NCI-H2029 (cell line): ENCODE results near the gene MYO15B.

Source experiments
- DNase-seq: peaks from one replicate; lab custom pipeline; 2025; lab: John Stamatoyannopoulos, UW

Gene MYO15B

GRCh38 chr17:75602644-75603043 lies 15.0 kb downstream of the MYO15B start:
- no peak for DNase-seq

- DNase-seq, result no peak
These were observed 15.5 kb downstream of the MYO15B start for GRCh38 chr17:75603123-75603522.

- DNase-seq, result no peak
These were observed 16.6 kb downstream of the MYO15B start for GRCh38 chr17:75604034-75604695.

DNA sequence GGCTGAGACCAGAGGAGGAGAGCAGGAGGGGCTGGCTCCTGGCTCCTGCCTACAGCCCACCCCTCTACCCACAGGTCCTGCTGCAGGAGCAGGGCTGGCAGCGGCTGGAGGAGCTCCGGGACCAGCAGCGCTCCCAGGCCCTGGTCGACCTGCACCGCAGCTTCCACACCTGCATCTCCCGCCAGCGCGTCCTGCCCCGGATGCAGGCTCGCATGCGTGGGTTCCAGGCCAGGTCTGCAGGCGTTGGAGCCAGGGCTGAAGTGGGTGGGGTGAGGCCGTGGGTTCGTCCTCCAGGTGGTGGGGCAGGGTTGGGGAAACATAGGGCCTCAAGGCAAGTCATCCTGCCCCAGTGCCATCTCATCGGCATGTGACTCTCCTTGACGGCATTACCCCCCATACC lies 18.2 kb downstream of the MYO15B start:
- no peak for DNase-seq

DNA sequence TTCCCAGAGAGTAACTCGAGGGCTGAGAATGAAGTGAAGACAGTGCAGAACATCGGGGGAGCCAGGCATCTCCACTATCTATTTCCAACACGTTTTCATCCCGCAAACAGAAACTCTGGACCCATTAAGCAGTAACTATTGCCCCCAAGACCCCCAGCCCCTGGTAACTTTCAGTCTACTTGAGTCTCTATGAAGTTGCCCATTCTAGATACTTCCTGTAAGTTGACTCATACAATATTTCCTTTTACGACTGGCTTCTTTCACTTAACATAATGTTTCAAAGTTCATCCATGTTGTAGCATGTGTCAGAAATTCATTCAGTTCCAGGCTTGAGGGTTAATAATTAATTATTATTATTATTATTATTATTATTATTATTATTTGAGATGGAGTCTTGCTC lies 19.5 kb downstream of the MYO15B start:
- no peak for DNase-seq

DNA sequence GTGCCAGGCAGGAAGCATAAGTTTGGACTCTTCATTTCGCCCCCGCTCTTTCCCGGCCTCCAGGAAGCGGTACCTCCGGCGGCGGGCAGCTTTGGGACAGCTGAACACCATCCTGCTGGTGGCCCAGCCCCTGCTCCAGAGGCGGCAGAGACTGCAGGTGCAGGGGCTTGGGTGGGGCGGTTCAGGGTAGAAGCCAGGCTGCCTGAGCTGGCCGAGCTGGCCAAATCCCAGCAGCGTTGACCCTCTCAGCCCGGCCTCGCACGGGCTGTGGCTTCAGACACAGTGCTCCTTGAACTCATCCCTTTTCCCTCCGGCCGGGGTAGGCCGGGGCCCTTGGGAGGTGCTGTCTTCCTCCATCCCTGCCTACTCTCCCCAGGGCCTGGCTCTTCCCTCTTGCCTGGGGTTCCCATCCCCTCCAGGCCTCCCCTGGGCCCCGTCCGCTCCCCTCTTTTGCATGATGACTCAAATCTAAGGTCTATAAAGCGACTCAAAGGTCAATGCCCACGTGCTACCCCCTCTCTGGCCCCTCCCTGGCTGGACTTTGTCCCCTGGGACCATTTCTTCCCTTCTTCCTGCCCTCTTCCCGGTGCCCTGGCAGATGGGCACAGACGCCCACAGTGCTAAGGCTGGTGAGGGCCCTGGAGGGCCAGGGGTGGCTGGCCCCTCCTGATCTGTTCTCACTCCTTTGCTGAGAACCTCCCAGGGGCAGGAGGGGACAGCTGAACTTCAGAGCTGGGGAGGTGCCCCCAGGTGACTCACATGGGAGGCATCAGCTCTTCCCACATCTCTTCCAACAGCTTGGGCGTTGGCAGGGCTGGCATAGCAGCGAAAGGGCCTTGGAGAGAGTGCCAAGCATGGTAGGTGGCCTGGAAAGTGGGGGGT lies 22.7 kb downstream of the MYO15B start:
- no peak for DNase-seq

- DNase-seq, result no peak
These were observed 24.3 kb downstream of the MYO15B start for GRCh38 chr17:75611851-75612429.

DNA sequence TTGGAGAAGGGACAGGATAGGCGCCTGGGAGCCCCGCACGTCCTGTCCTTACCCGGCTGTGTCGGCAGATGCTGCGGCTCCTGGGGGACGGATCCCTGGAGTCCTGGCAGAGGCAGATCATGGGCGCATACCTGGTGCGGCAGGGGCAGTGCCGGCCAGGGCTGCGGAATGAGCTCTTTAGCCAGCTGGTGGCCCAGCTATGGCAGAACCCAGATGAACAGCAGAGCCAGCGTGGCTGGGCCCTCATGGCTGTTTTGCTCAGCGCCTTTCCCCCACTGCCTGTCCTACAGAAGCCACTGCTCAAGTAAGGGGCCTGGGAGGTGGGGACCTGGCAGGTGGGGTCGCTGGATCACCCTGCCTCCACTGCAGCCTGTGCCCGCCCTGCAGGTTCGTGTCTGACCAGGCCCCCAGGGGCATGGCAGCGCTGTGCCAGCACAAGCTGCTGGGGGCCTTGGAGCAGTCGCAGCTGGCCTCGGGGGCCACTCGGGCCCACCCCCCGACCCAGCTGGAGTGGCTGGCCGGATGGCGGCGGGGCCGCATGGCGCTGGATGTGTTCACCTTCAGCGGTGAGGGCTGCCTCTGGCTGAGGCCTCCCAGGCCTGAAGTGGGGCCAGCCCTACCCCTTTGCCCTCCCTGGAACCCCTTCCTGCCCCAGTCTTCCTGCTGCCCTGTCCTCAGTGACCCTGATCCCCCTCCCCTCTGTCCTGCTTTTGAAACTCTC lies 25.5 kb downstream of the MYO15B start:
- no peak for DNase-seq

DNA sequence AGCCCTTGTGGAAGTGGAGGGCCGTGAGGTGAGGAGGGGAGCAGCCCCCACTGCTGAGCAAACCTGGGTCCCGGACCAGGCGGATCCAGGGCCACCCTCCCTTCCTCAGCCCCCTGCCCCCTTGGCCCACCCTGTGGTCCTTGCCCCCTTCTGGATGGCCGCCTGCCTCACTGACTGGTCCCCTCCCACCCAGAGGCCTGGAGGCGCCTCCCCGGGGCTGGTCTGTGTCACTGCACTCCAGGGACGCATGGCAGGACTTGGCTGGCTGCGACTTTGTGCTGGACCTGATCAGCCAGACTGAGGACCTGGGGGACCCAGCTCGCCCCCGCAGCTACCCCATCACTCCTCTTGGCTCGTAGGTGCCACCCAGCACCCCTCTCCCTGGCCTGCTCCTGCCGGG lies 26.4 kb downstream of the MYO15B start:
- no peak for DNase-seq

DNA sequence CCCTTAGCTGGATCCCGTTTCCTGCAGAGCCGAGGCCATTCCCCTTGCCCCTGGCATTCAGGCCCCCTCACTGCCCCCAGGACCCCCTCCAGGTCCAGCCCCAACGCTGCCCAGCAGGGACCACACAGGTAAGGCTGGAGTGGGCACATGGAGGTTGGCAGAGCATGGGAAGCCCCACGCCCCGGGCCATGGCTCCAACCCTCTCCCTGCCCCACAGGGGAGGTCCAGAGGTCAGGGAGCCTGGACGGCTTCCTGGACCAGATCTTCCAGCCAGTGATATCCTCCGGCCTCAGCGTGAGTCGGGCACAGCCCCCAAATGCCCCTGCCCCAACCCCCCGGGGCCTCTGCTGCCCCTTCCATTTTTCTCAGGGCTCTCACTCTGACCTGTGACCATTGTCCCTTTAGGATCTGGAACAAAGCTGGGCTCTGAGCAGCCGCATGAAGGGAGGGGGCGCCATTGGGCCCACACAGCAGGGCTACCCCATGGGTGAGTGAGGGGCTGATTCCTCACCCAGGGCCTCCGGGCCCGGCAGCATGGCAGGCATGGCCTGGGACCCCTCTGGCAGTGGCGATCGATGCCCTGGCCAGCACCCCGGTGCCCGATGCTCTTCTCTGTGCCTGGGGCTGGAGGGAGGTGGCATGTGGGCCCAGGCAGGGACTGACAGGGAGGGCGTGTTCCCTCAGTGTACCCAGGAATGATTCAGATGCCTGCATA lies 27.1 kb downstream of the MYO15B start:
- no peak for DNase-seq

DNA sequence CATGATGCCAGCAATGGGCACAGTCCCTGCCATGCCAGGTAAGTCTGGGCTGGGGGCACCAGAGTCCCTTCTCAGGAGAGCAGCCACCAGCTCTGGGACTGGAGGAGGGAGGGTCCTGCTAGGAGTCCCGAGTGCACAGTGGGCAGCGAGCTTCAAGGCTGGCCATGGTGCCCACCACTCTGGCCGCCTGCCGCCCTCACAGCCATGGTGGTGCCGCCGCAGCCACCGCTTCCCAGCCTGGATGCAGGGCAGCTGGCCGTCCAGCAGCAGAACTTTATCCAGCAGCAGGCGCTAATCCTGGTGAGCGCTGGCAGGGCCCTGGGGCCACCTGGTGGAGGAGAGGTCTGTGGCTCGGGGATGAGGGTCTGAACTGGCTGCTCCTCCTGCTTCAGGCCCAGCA lies 27.7 kb downstream of the MYO15B start:
- no peak for DNase-seq

DNA sequence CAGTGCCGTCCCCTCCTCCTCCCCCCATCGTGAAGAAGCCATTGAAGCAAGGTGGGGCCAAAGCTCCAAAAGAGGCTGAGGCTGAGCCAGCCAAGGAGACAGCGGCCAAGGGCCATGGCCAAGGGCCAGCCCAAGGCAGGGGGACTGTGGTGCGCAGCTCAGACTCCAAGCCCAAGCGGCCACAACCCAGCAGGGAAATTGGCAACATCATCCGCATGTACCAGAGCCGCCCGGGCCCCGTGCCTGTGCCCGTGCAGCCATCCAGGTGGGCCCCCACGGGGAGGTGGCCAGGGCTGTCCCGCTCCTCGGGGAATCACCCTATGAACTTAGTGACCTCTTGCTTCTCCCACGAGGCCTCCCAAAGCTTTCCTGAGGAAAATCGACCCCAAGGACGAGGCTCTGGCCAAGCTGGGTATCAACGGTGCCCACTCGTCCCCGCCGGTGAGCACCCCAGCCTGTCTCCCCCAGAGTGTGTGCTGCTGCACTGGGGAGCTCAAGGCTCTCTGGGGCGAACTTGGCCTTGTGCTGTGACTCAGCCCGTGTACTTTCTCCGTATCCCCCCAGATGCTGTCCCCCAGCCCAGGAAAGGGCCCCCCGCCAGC lies 29.0 kb downstream of the MYO15B start:
- no peak for DNase-seq

DNA sequence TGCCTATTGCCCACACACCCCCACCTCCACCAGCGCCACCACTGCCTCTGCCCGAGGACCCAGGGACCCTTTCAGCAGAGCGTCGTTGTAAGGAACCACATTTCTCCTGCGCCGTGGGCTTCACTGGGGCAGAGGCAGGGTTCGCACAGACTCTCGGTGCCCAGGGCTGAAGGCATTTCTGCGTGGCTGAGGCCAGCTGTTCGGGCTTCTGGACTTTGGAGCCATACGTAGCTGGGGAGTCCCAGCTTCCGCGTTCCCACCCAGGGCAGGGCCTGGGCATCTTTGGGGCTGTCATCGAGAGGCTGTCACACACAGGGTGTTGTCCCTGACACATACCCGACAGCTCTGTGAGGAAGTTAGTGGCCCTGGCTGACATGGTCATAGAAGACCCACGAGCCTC lies 29.6 kb downstream of the MYO15B start:
- no peak for DNase-seq

GRCh38 chr17:75617675-75618074 lies 30.1 kb downstream of the MYO15B start:
- DNase-seq, result no peak

DNA sequence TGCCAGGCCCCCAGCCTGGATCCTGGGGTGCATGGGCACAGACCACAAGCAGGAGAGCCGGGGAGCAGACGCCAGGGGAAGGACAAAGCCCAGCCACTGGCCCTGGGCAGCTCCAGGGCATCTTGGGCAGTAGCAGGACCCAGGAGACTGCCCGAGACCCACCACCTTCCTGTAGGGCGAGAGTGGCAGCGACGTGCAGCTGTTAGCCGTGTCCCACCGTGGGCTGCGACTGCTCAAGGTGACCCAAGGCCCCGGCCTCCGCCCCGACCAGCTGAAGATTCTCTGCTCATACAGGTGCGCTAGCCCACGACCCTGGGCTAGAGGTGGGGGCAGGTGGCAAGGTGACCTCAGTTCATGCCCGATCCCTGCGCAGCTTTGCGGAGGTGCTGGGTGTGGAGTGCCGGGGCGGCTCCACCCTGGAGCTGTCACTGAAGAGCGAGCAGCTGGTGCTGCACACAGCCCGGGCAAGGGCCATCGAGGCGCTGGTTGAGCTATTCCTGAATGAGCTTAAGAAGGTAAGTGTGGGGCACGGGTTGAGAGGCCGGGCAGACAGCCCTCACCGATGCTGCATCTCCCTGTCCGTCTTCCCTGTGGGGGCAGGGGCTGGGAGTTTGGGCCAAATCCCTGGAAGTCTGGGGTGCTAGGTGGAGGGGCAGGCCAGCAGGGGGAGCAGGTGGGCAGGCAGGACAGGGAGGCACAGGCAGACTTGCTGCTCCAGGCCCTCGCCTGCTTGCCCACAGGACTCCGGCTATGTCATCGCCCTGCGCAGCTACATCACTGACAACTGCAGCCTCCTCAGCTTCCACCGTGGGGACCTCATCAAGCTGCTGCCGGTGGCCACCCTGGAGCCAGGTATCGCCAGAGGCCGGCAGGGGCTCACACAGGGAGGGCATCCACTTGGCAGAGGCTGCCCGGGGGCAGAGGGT lies 32.2 kb downstream of the MYO15B start:
- no peak for DNase-seq

GRCh38 chr17:75621489-75621888 lies 33.9 kb downstream of the MYO15B start:
- no peak for DNase-seq

DNA sequence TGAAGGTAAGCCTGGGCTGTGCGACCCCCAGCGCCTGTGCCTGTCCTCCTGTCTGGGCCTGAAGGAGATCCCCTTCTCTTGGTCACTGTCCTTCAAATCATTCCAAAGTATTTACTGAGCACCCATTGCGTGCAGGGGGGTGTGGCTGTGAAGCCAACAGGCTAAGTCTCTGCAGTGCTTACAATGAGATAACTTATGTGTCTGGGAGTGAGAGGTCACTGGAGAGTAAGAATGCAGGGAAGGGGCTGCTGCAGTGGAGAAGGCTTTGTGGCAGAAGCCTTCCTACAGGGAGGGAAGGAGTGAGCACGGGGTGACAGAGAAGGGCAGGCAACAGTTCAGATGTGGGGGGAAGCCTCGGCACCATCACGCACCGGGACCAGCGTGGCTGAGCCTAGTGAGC lies 34.5 kb downstream of the MYO15B start:
- no peak for DNase-seq

GRCh38 chr17:75622771-75623273 lies 35.2 kb downstream of the MYO15B start:
- no peak for DNase-seq

DNA sequence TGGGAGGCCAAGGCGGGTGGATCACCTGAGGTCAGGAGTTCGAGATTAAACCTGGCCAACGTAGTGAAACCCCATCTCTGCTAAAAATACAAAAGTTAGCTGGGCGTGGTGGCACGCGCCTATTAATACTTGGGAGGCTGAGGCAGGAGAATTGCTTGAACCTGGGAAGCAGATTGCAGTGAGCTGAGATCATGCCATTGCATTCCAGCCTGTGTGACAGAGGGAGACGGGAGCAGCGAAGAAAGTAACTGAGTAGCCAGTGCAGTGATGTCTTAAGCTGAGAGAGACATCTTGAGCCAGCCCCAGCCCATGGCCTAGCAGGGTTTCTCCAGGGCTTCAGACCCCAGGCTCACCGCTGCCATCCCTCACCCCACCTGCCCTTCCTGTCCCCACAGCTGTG lies 35.8 kb downstream of the MYO15B start:
- no peak for DNase-seq

DNA sequence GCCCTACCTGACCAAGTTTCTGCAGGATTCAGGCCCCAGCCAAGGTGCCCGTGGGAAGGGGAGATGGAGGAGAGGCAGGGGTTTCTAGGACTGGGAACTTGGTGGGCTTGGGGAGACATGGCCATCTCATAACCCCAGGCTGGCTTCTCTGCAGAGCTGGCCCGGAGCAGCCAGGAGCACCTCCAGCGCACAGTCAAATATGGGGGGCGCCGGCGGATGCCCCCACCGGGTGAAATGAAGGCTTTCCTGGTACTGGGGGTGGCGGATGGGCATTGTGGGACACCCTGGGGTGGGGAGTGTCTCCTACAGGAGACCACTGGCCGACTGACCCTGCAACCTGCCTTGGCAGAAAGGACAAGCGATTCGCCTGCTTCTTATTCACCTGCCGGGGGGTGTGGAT lies 36.4 kb downstream of the MYO15B start:
- no peak for DNase-seq
